Dermis blood vessel endothelial cell (primary cell): ENCODE results near the gene THY1. TPM values are rescaled to one million over a fixed set of nuclear protein-coding genes. Genes with fewer than 3 reads are reported as not detected.
"Not testable (repeated sequence)": the region's sequence is repeated elsewhere in the genome, so short reads cannot be mapped to it uniquely, and the experiment has no call there.

Source experiments
- DNase-seq: peaks from one replicate; pipeline ENCODE4 v3.0.0; 2010
- total RNA-seq: library from RNA; depleted of rRNA; stranded (reverse); fragments of >200 nt; gene quantifications from 2 replicates; pipeline ENCODE4 v1.2.3, GENCODE V29; 2014

Gene THY1
- total RNA-seq, 1 donor from 2014 or later: 1.0 TPM

GRCh38 chr11:119417726-119418540 lies 5.0 kb downstream of the THY1 start:
- no peak for DNase-seq

GRCh38 chr11:119416606-119417580 lies 6.1 kb downstream of the THY1 start:
- no peak for DNase-seq

- no peak for DNase-seq
Observed at GRCh38 chr11:119415966-119416365, 7.0 kb downstream of the THY1 start.

GRCh38 chr11:119415517-119415916 lies 7.5 kb downstream of the THY1 start:
- no peak for DNase-seq

GRCh38 chr11:119414734-119415133 lies 8.2 kb downstream of the THY1 start:
- no peak for DNase-seq

GRCh38 chr11:119414321-119414720 lies 8.7 kb downstream of the THY1 start:
- no peak for DNase-seq

- DNase-seq: no peak
Observed at GRCh38 chr11:119412072-119412471, 10.9 kb downstream of the THY1 start.

- DNase-seq: no peak
Observed at GRCh38 chr11:119410501-119410900, 12.5 kb downstream of the THY1 start.

- no peak for DNase-seq
Observed at GRCh38 chr11:119409731-119410130, 13.2 kb downstream of the THY1 start.

GRCh38 chr11:119406005-119406404 lies 17.0 kb downstream of the THY1 start:
- no peak for DNase-seq

GRCh38 chr11:119405448-119405847 lies 17.5 kb downstream of the THY1 start:
- DNase-seq: not testable (repeated sequence)

GRCh38 chr11:119404872-119405271 lies 18.1 kb downstream of the THY1 start:
- no peak for DNase-seq

- no peak for DNase-seq
Observed at GRCh38 chr11:119403021-119403420, 20.0 kb downstream of the THY1 start.

GRCh38 chr11:119402470-119402869 lies 20.5 kb downstream of the THY1 start:
- DNase-seq: no peak

GRCh38 chr11:119400860-119401259 lies 22.1 kb downstream of the THY1 start:
- DNase-seq: no peak

GRCh38 chr11:119397740-119398139 lies 25.2 kb downstream of the THY1 start:
- DNase-seq: no peak

- DNase-seq: no peak
Observed at GRCh38 chr11:119396835-119397234, 26.1 kb downstream of the THY1 start.

- no peak for DNase-seq
Observed at GRCh38 chr11:119391275-119391674, 31.7 kb downstream of the THY1 start.

GRCh38 chr11:119389611-119390254 lies 33.2 kb downstream of the THY1 start:
- DNase-seq: peak; percentile 23

- DNase-seq: no peak
Observed at GRCh38 chr11:119388103-119388502, 34.9 kb downstream of the THY1 start.

- DNase-seq: no peak
Observed at GRCh38 chr11:119384332-119384731, 38.6 kb downstream of the THY1 start.

- DNase-seq: not testable (repeated sequence)
Observed at GRCh38 chr11:119382513-119382912, 40.5 kb downstream of the THY1 start.

- DNase-seq: no peak
Observed at GRCh38 chr11:119382101-119382500, 40.9 kb downstream of the THY1 start.
